Lower lobe of right lung (tissue), 2 donors: ENCODE results near the gene RALGPS1. TPM values are rescaled to one million over a fixed set of nuclear protein-coding genes. Genes with fewer than 3 reads are reported as not detected.
"Not testable (repeated sequence)": the region's sequence is repeated elsewhere in the genome, so short reads cannot be mapped to it uniquely, and the experiment has no call there.

Experiments used
- ATAC-seq, 2 donors: fragments of 200-7000 bp; cut with Tn5 transposase; one replicate each; pipeline ENCODE4 v1.9.1; 2020 to 2022; ENCODE audit warnings: mild to moderate bottlenecking in 2 of 2, moderate library complexity in 2 of 2
- DNase-seq: peaks from one replicate; pipeline ENCODE4 v3.0.0-alpha.2; 2020
- H3K27ac ChIP-seq: fragments of 200-600 bp; one replicate; pipeline ENCODE4 v1.8.0; 2022
- H3K27me3 ChIP-seq: fragments of 200-600 bp; one replicate; pipeline ENCODE4 v1.8.0; 2022; ENCODE audit warnings: low read depth
- H3K36me3 ChIP-seq: fragments of 200-600 bp; one replicate; pipeline ENCODE4 v1.8.0; 2022; ENCODE audit warnings: mild to moderate bottlenecking
- H3K4me1 ChIP-seq: fragments of 200-600 bp; one replicate; pipeline ENCODE4 v1.8.0; 2022
- H3K4me3 ChIP-seq: fragments of 200-600 bp; one replicate; pipeline ENCODE4 v1.8.0; 2022; ENCODE audit warnings: mild to moderate bottlenecking
- H3K9me3 ChIP-seq: fragments of 200-600 bp; one replicate; pipeline ENCODE4 v1.8.0; 2022
- CTCF ChIP-seq: fragments of 200-600 bp; IDR thresholded peaks from one replicate; pipeline ENCODE4 v1.8.0; 2022; ENCODE audit warnings: antibody characterized with exemption, mild to moderate bottlenecking
- intact Hi-C: fragments of 100-400 bp; cut with DNase I; formaldehyde crosslinking; loops from one replicate; pipeline ENCODE4 v1.11.0; 2022
- total RNA-seq: library from RNA; stranded (reverse); fragmentation: NEBNext Ultra II Directional; extraction: Animal tissue kit (Norgen Biotek cat#: 25700); gene quantifications from one replicate; pipeline ENCODE4 v1.2.1, GENCODE V29; 2021
- donor health status: DM: no; HTN: yes; CAD: no; lungs with severe emphysema.

The RALGPS1 gene
- total RNA-seq, 1 donor from 2014 or later: 17.6 TPM

- Histone ChIP-seq H3K4me3 (no peak overlapping the region), H3K36me3 (no peaks in the 10 kb centered on the region), H3K4me1 (no peaks in the 10 kb centered on the region), H3K27me3 (no peaks in the 10 kb centered on the region), H3K9me3 (no peaks in the 10 kb centered on the region), H3K27ac (no peak overlapping the region)
- intact Hi-C loops: no loop called here
- TF ChIP-seq CTCF: no peak
- ATAC-seq (no peak), DNase-seq (no peak)
These were observed 101.4 kb downstream of the RALGPS1 start for GRCh38 chr9:127015921-127016512.

GRCh38 chr9:127017979-127018378 lies 103.4 kb downstream of the RALGPS1 start:
- H3K27ac ChIP-seq, DNase-seq, H3K9me3 ChIP-seq, H3K36me3 ChIP-seq, H3K4me1 ChIP-seq, intact Hi-C loops, H3K4me3 ChIP-seq, ATAC-seq, H3K27me3 ChIP-seq: not testable (repeated sequence)

GRCh38 chr9:127018935-127019334 lies 104.4 kb downstream of the RALGPS1 start:
- Histone ChIP-seq H3K4me3 (no peak overlapping the region), H3K9me3 (no peaks in the 10 kb centered on the region), H3K36me3 (no peaks in the 10 kb centered on the region), H3K27me3 (no peaks in the 10 kb centered on the region), H3K27ac (no peak overlapping the region), H3K4me1 (peaks cover 4% of the 10 kb centered on the region)
- no peak for DNase-seq
- intact Hi-C loops: no loop called here
- TF ChIP-seq CTCF: no peak
- ATAC-seq: no peak

GRCh38 chr9:127020036-127020801 lies 105.6 kb downstream of the RALGPS1 start:
- H3K9me3 ChIP-seq: no peaks in the 10 kb centered on the region
- H3K27me3 ChIP-seq: no peaks in the 10 kb centered on the region
- no peaks in the 10 kb centered on the region for H3K36me3 ChIP-seq
- H3K4me3 ChIP-seq: no peak overlapping the region
- peaks cover 4% of the 10 kb centered on the region for H3K4me1 ChIP-seq
- H3K27ac ChIP-seq: no peak overlapping the region
- intact Hi-C loops: no loop called here
- no peak for TF ChIP-seq CTCF
- ATAC-seq (no peak), DNase-seq (no peak)

GRCh38 chr9:127020802-127021078 lies 106.2 kb downstream of the RALGPS1 start:
- DNase-seq: no peak
- Histone ChIP-seq H3K4me3 (no peak overlapping the region), H3K36me3 (no peaks in the 10 kb centered on the region), H3K27ac (no peak overlapping the region), H3K4me1 (peaks cover 4% of the 10 kb centered on the region), H3K9me3 (no peaks in the 10 kb centered on the region), H3K27me3 (no peaks in the 10 kb centered on the region)
- ATAC-seq: no peak
- intact Hi-C loops: no loop called here
- no peak for TF ChIP-seq CTCF

- no peak overlapping the region for H3K4me3 ChIP-seq
- ATAC-seq: peak; percentile 73 to 86
- H3K27me3 ChIP-seq: no peaks in the 10 kb centered on the region
- intact Hi-C loops: no loop called here
- no peaks in the 10 kb centered on the region for H3K9me3 ChIP-seq
- no peak for TF ChIP-seq CTCF
- peak; percentile 59 for DNase-seq
- H3K36me3 ChIP-seq: no peaks in the 10 kb centered on the region
- H3K27ac ChIP-seq: no peak overlapping the region
- peaks cover 4% of the 10 kb centered on the region for H3K4me1 ChIP-seq
These were observed 107.2 kb downstream of the RALGPS1 start for GRCh38 chr9:127021664-127022363.
